SK-N-SH (cell line): ENCODE results near the gene PTPRJ. TPM values are rescaled to one million over a fixed set of nuclear protein-coding genes. Genes with fewer than 3 reads are reported as not detected.

Experiments
- CTCF ChIA-PET: fragments of 300-600, 350-600 bp; formaldehyde crosslinking; extraction: SDS; loops from one replicate; lab custom pipeline; 2021; lab: Yijun Ruan, JAX
- POLR2A ChIA-PET: fragments of 350-600 bp; sonication (Branson Sonifier 250); formaldehyde crosslinking; extraction: SDS; loops from one replicate; lab custom pipeline; 2020; ENCODE audit warnings: antibody characterized with exemption, inconsistent platforms; lab: Yijun Ruan, JAX
- DNase-seq: peaks from one replicate; pipeline ENCODE4 v3.0.0; 2012
- H2AFZ ChIP-seq: fragments of 200-600 bp; sonication (generic); 2 replicates; pipeline ENCODE4 v1.8.1; 2016; ENCODE audit warnings: antibody characterized with exemption, mild to moderate bottlenecking, low read depth
- H3F3A ChIP-seq: fragments of 200-600 bp; sonication (generic); replicated peaks from 2 replicates; pipeline ENCODE3; 2016; ENCODE audit warnings: antibody characterized with exemption, mild to moderate bottlenecking; ENCODE audit not compliant: insufficient read depth
- H3K27ac ChIP-seq, 2 experiments: fragments of 200-500 bp in 1 of 2; fragments of 200-600 bp in 1 of 2; sonication (Bioruptor generic) in 1 of 2; sonication (generic), shearing (Covaris generic) in 1 of 2; 2 replicates each; pipeline versions ENCODE4 v1.5.1 to v1.6.1; 2014 to 2016; ENCODE audit warnings: low read depth in 2 of 2, inconsistent platforms in 1 of 2, low read length in 1 of 2, mild to moderate bottlenecking in 1 of 2, mixed read lengths in 1 of 2
- H3K27me3 ChIP-seq: fragments of 200-600 bp; sonication (generic), shearing (Covaris generic); 2 replicates; pipeline ENCODE4 v1.6.1; 2016; ENCODE audit warnings: mixed run types; ENCODE audit not compliant: insufficient read depth
- H3K36me3 ChIP-seq, 2 experiments: fragments of 200-500 bp in 1 of 2; fragments of 200-600 bp in 1 of 2; sonication (Bioruptor generic) in 1 of 2; sonication (generic) in 1 of 2; replicated peaks in 1 of 2; 2 replicates each; pipeline versions ENCODE3 to v1.5.1; 2014 to 2016; ENCODE audit warnings: low read length in 1 of 2, mild to moderate bottlenecking in 1 of 2; ENCODE audit not compliant: insufficient read depth in 2 of 2, control insufficient read depth in 1 of 2
- H3K4me1 ChIP-seq, 2 experiments: fragments of 200-500 bp in 1 of 2; fragments of 200-600 bp in 1 of 2; sonication (Bioruptor generic) in 1 of 2; sonication (generic), shearing (Covaris generic) in 1 of 2; 2 replicates each; pipeline versions ENCODE4 v1.5.1 to v1.6.1; 2014 to 2016; ENCODE audit warnings: low read depth in 1 of 2, low read length in 1 of 2, mixed run types in 1 of 2; ENCODE audit not compliant: insufficient read depth in 2 of 2, control insufficient read depth in 1 of 2
- H3K4me2 ChIP-seq: fragments of 200-600 bp; sonication (generic), shearing (Covaris generic); 2 replicates; pipeline ENCODE4 v1.6.1; 2017; ENCODE audit warnings: mixed run types
- H3K4me3 ChIP-seq, 2 experiments: fragments of 200-500 bp in 1 of 2; fragments of 200-600 bp in 1 of 2; sonication (Bioruptor generic) in 1 of 2; sonication (generic), shearing (Covaris generic) in 1 of 2; 2 replicates each; pipeline versions ENCODE4 v1.5.1 to v1.8.1; 2014 to 2016; ENCODE audit warnings: low read depth in 2 of 2, inconsistent platforms in 1 of 2, low read length in 1 of 2, mild to moderate bottlenecking in 1 of 2, mixed read lengths in 1 of 2, moderate library complexity in 1 of 2
- H3K79me2 ChIP-seq: fragments of 200-600 bp; sonication (generic); 2 replicates; pipeline ENCODE4 v1.8.1; 2017; ENCODE audit warnings: mild to moderate bottlenecking; ENCODE audit not compliant: insufficient read depth
- H3K9ac ChIP-seq: fragments of 200-600 bp; sonication (generic); 2 replicates; pipeline ENCODE4 v1.6.1; 2017; ENCODE audit warnings: mixed run types
- H3K9me2 ChIP-seq: fragments of 200-600 bp; sonication (generic); 2 replicates; pipeline ENCODE4 v1.6.1; 2017; ENCODE audit warnings: mixed run types
- H3K9me3 ChIP-seq: fragments of 200-600 bp; sonication (generic); 2 replicates; pipeline ENCODE4 v1.6.1; 2017; ENCODE audit warnings: mixed run types, mild to moderate bottlenecking, moderate library complexity
- H4K20me1 ChIP-seq: fragments of 200-600 bp; sonication (generic); 2 replicates; pipeline ENCODE4 v1.6.1; 2017; ENCODE audit warnings: mild to moderate bottlenecking, mixed run types; ENCODE audit not compliant: insufficient read depth
- EZH2phosphoT487 ChIP-seq: fragments of 200-600 bp; sonication (generic); IDR thresholded peaks from 2 replicates; pipeline ENCODE4 v1.6.1; 2017; ENCODE audit warnings: low read depth, mixed run types, mild to moderate bottlenecking, antibody characterized with exemption, moderate library complexity, borderline replicate concordance
- GABPA ChIP-seq: IDR thresholded peaks from 2 replicates; pipeline ENCODE4 v1.4.0; 2012; ENCODE audit warnings: low read depth, mild to moderate bottlenecking
- MEF2A ChIP-seq: IDR thresholded peaks from 2 replicates; pipeline ENCODE4 v1.4.0; 2012; ENCODE audit warnings: low read depth, borderline replicate concordance
- RCOR1 ChIP-seq: fragments of 150-350 bp; IDR thresholded peaks from 2 replicates; pipeline ENCODE4 v1.6.1; 2017; ENCODE audit warnings: antibody characterized with exemption, low read length
- RFX5 ChIP-seq: IDR thresholded peaks from 2 replicates; pipeline ENCODE4 v1.6.1; 2012; ENCODE audit warnings: mild to moderate bottlenecking, improper control_type of control experiment, low read length
- RXRA ChIP-seq: IDR thresholded peaks from 2 replicates; pipeline ENCODE4 v1.4.0; 2012; ENCODE audit warnings: low read depth, mild to moderate bottlenecking, borderline replicate concordance
- SMC3 ChIP-seq: IDR thresholded peaks from 2 replicates; pipeline ENCODE4 v1.6.1; 2012; ENCODE audit warnings: low read depth, low read length, improper control_type of control experiment
- TAF1 ChIP-seq: IDR thresholded peaks from 2 replicates; pipeline ENCODE4 v1.6.1; 2012; ENCODE audit warnings: low read depth, mild to moderate bottlenecking, low read length, moderate library complexity, borderline replicate concordance
- TEAD4 ChIP-seq: IDR thresholded peaks from 2 replicates; pipeline ENCODE4 v1.4.0; 2012; ENCODE audit warnings: mild to moderate bottlenecking, borderline replicate concordance; ENCODE audit not compliant: insufficient read depth
- WGBS: methylation state at CpG from one replicate; pipeline ENCODE4 v1.1.6; 2017; ENCODE audit warnings: low lambda C conversion rate; 5-methylcytosine and 5-hydroxymethylcytosine counted together
- polyA plus RNA-seq, 3 experiments: library from polyadenylated mRNA; depleted of rRNA; stranded (reverse); fragments of >200 nt; gene quantifications; 2 replicates each; pipeline ENCODE4 v1.2.3, GENCODE V29; 2012
- TF ChIP-seq, protein P1 (sequence below): fragments of 150-350 bp; IDR thresholded peaks from 2 replicates; pipeline ENCODE4 v1.6.1; 2017; ENCODE audit warnings: antibody characterized with exemption, low read length, low read depth, borderline replicate concordance
- TF ChIP-seq, protein P2 (sequence below): fragments of 150-350 bp; IDR thresholded peaks from 2 replicates; pipeline ENCODE4 v1.6.1; 2016; ENCODE audit warnings: mild to moderate bottlenecking, low read depth, low read length
- TF ChIP-seq, protein P3 (sequence below): fragments of 200-600 bp; sonication (generic); IDR thresholded peaks from 2 replicates; pipeline ENCODE4 v1.6.1; 2017; ENCODE audit warnings: antibody characterized with exemption, mild to moderate bottlenecking, moderate library complexity
- TF ChIP-seq, protein P4 (sequence below): IDR thresholded peaks from 2 replicates; pipeline ENCODE4 v1.4.0; 2012; ENCODE audit warnings: low read depth, borderline replicate concordance

The PTPRJ gene
- polyA plus RNA-seq, 1 of the 3 experiments (the other 2 are of a cell fraction) = 4.5 TPM

DNA sequence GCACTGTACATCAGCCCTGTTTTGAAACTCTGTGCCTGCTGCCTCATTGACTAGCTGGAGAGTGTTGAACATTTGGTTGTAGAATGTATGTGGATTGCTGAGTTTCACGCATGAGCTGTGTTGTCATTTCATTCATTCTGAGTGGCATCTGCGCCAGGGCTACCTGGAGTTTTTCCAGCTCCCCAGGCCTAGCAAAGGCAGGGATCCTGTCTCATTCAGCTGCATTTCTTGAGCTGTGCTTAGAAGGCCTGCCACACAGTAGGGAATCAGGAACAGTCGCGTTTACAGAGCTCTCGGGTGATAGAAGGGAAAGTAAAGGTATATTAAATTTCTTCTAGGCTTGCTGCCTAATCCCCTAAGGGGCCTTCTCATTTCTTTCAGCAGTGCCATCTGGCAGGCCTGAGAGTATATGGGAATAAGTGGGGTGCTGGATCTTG lies 44.3 kb downstream of the PTPRJ start:
- CTCF ChIA-PET = interaction anchor here (1.1 to 1.5 kb wide), 2 partner anchors 9 to 90 kb away, joined by 3 to 4 read pairs; no protein-coding TSS in a partner anchor
- Histone ChIP-seq H3K4me2 (no peak overlapping the region), H3K4me1 (peaks cover 14 to 23% of the 10 kb centered on the region in 2 experiments; a peak in 3 of 4 replicates)
- TF ChIP-seq MEF2A (no peak), RXRA (no peak), RCOR1 (no peak), TEAD4 (no peak)
- TF ChIP-seq, protein P1, sequence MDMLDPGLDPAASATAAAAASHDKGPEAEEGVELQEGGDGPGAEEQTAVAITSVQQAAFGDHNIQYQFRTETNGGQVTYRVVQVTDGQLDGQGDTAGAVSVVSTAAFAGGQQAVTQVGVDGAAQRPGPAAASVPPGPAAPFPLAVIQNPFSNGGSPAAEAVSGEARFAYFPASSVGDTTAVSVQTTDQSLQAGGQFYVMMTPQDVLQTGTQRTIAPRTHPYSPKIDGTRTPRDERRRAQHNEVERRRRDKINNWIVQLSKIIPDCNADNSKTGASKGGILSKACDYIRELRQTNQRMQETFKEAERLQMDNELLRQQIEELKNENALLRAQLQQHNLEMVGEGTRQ = no peak
- TF ChIP-seq, protein P2, sequence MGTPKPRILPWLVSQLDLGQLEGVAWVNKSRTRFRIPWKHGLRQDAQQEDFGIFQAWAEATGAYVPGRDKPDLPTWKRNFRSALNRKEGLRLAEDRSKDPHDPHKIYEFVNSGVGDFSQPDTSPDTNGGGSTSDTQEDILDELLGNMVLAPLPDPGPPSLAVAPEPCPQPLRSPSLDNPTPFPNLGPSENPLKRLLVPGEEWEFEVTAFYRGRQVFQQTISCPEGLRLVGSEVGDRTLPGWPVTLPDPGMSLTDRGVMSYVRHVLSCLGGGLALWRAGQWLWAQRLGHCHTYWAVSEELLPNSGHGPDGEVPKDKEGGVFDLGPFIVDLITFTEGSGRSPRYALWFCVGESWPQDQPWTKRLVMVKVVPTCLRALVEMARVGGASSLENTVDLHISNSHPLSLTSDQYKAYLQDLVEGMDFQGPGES = no peak
- TF ChIP-seq, all 33 proteins: peak for 0
- Histone ChIP-seq H3K4me3 (no peak overlapping the region), H3K9ac (no peak overlapping the region), H3F3A (peaks cover 4% of the 10 kb centered on the region), H4K20me1 (peaks cover 9% of the 10 kb centered on the region; the same call in 1 of the 2 replicates), H2AFZ (no peak overlapping the region), H3K27me3 (no peaks in the 10 kb centered on the region), H3K9me2 (no peaks in the 10 kb centered on the region), H3K79me2 (peaks cover 81% of the 10 kb centered on the region), H3K9me3 (no peaks in the 10 kb centered on the region), H3K36me3 (no peaks in the 10 kb centered on the region), H3K27ac (no peak overlapping the region)
- POLR2A ChIA-PET = no interaction called here
- WGBS = 95% methylated on average over 5 of the region's 5 CpGs
- no peak for DNase-seq

DNA sequence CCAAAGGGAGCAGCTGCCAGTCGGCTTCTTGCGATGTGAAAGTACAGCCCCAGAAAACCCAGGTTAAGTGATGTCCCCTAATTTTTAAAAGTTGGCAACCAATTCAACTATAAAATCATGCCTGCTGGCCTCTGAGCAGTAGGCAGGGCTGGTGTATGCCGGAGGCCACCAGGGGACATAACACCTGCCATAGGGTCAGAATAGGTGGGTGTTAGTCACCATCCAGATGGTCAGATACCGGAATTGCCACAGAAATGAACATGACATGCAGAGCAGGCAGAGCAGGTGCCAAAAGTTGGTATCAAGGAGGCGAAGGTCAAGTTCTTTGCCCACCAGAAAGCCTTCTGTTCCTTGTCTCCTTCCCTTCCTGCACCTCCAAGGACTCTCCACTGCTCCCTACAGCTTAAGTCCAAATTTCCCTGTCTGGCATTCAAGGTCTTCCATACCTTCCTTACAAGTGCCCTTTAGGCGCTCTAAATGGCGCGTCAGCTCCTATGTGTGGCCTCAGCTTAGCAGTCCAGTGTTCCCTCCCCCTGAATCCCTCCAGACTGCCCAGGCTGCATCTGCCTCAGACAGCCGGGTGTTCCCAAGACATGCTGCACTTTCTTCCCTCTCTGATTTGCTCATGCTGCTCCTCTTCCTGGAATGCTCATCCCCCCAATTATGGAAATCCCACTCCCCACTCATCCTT lies 45.1 kb downstream of the PTPRJ start:
- ChIA-PET CTCF (interaction anchor here (1.1 to 1.5 kb wide), 2 partner anchors 8 to 91 kb away, joined by 3 to 4 read pairs; no protein-coding TSS in a partner anchor), POLR2A (no interaction called here)
- Histone ChIP-seq H2AFZ (no peak overlapping the region), H3K9me3 (no peaks in the 10 kb centered on the region), H3K9ac (no peak overlapping the region), H4K20me1 (peaks cover 9% of the 10 kb centered on the region; the same call in 1 of the 2 replicates), H3K27ac (no peak overlapping the region), H3K36me3 (no peaks in the 10 kb centered on the region), H3K4me3 (no peak overlapping the region), H3K4me2 (no peak overlapping the region), H3K9me2 (no peaks in the 10 kb centered on the region), H3K4me1 (peaks cover 21 to 30% of the 10 kb centered on the region in 2 experiments; a peak in 3 of 4 replicates), H3K79me2 (peaks cover 81% of the 10 kb centered on the region), H3F3A (peaks cover 2% of the 10 kb centered on the region), H3K27me3 (no peaks in the 10 kb centered on the region)
- no peak for TF ChIP-seq TEAD4
- no peak for DNase-seq
- WGBS = 95% methylated on average over 8 of the region's 9 CpGs

DNA sequence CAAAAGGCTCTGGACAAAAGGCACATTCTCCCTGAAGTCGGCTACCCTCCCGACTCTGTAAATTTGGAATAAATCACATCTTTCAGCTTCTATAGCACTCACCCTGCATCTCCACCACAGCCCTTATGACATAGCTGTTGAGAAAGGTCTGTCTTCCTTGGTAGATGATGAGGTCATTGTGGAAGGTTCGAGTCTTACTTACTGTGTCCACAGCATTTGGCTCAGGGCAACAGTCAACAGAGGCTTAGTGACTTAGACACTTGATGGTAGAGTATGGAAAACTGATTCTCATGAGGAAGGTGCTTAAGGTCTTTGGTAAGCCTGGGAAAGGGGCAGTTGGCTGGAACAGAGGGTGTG lies 45.6 kb downstream of the PTPRJ start:
- Histone ChIP-seq H3K9me3 (no peaks in the 10 kb centered on the region), H3K36me3 (no peaks in the 10 kb centered on the region), H3K4me2 (no peak overlapping the region), H3K9ac (no peak overlapping the region), H3K27me3 (no peaks in the 10 kb centered on the region), H2AFZ (no peak overlapping the region), H3K4me3 (no peak overlapping the region), H4K20me1 (peaks cover 9% of the 10 kb centered on the region; the same call in 1 of the 2 replicates), H3K27ac (no peak overlapping the region), H3K4me1 (peaks cover 21 to 30% of the 10 kb centered on the region in 2 experiments; a peak in 3 of 4 replicates), H3F3A (no peaks in the 10 kb centered on the region), H3K79me2 (peaks cover 79% of the 10 kb centered on the region), H3K9me2 (no peaks in the 10 kb centered on the region)
- no peak for DNase-seq
- ChIA-PET CTCF (interaction anchor here (0.9 kb wide), 1 partner anchor 10 kb away, joined by 3 read pairs; no protein-coding TSS in a partner anchor), POLR2A (no interaction called here)
- WGBS = 87% methylated on average over 3 of the region's 3 CpGs
- no peak for TF ChIP-seq SMC3
- TF ChIP-seq, protein P3, sequence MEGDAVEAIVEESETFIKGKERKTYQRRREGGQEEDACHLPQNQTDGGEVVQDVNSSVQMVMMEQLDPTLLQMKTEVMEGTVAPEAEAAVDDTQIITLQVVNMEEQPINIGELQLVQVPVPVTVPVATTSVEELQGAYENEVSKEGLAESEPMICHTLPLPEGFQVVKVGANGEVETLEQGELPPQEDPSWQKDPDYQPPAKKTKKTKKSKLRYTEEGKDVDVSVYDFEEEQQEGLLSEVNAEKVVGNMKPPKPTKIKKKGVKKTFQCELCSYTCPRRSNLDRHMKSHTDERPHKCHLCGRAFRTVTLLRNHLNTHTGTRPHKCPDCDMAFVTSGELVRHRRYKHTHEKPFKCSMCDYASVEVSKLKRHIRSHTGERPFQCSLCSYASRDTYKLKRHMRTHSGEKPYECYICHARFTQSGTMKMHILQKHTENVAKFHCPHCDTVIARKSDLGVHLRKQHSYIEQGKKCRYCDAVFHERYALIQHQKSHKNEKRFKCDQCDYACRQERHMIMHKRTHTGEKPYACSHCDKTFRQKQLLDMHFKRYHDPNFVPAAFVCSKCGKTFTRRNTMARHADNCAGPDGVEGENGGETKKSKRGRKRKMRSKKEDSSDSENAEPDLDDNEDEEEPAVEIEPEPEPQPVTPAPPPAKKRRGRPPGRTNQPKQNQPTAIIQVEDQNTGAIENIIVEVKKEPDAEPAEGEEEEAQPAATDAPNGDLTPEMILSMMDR = no peak
- no peak for TF ChIP-seq GABPA
- no peak for TF ChIP-seq MEF2A
- TF ChIP-seq, protein P4, sequence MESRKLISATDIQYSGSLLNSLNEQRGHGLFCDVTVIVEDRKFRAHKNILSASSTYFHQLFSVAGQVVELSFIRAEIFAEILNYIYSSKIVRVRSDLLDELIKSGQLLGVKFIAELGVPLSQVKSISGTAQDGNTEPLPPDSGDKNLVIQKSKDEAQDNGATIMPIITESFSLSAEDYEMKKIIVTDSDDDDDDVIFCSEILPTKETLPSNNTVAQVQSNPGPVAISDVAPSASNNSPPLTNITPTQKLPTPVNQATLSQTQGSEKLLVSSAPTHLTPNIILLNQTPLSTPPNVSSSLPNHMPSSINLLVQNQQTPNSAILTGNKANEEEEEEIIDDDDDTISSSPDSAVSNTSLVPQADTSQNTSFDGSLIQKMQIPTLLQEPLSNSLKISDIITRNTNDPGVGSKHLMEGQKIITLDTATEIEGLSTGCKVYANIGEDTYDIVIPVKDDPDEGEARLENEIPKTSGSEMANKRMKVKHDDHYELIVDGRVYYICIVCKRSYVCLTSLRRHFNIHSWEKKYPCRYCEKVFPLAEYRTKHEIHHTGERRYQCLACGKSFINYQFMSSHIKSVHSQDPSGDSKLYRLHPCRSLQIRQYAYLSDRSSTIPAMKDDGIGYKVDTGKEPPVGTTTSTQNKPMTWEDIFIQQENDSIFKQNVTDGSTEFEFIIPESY = no peak
- TF ChIP-seq EZH2phosphoT487 = no peak
- no peak for TF ChIP-seq TEAD4
- TF ChIP-seq RFX5 = no peak
- TF ChIP-seq TAF1 = no peak
